BE2C (cell line): ENCODE data around the gene SUCLG1.

Source experiments
- DNase-seq: peaks from one replicate; pipeline ENCODE4 v3.0.0-alpha.2; 2020
- H3K27me3 ChIP-seq: fragments of 250-450 bp; sonication (Bioruptor Pico); 2 replicates; pipeline ENCODE4 v1.5.1; 2020; ENCODE audit warnings: mild to moderate bottlenecking
- H3K36me3 ChIP-seq: fragments of 250-450 bp; sonication (Bioruptor Pico); 2 replicates; pipeline ENCODE4 v1.5.1; 2020; ENCODE audit warnings: mild to moderate bottlenecking
- H3K4me1 ChIP-seq: fragments of 250-450 bp; sonication (Bioruptor Pico); 2 replicates; pipeline ENCODE4 v1.5.1; 2020
- H3K4me3 ChIP-seq: 2 replicates; pipeline ENCODE4 v1.5.1; 2011; ENCODE audit warnings: low read depth, low read length
- H3K9me3 ChIP-seq: fragments of 250-450 bp; sonication (Bioruptor Pico); 2 replicates; pipeline ENCODE4 v1.5.1; 2020
- CTCF ChIP-seq: IDR thresholded peaks from 2 replicates; pipeline ENCODE4 v1.5.1; 2012; ENCODE audit warnings: mild to moderate bottlenecking, low read depth, low read length

The SUCLG1 gene

DNA sequence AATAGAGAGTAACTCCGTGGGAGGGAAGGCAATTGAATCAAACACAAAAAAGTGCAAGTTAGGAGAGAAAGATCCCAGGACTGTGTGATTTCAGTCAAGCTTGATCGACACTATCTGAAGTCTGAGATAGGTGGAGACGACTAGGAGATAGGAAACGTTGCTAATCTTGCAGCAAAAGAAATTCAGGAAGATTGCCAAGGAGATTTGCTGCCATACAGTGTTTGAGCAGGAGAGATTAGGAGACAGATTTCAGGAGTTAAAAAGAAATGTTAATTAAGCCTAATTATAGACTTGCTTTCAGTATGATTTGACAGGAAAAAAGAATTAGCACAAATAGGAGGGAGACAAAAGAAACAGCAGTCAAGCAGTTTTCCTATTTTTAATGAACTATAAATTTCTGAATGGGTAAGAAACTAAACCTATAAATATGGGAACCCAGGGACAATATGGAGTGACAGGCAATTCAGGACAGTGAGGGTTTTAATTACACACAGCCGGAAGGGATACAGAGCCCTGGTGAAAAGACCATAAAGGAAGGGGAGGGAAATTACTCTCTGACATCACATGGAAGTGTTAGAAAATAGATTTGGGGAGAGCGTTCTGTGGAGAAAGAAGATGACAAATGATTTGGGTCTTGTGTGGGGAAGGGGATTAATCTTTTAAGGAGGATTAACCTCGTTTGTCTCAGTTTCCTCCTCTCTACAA is 72.6 kb downstream of the SUCLG1 start:
- TF ChIP-seq CTCF, result no peak
- no peak overlapping the region for H3K4me3 ChIP-seq
- no peaks in the 10 kb centered on the region for H3K27me3 ChIP-seq
- no peaks in the 10 kb centered on the region for H3K4me1 ChIP-seq
- H3K36me3 ChIP-seq, result no peaks in the 10 kb centered on the region
- H3K9me3 ChIP-seq, result no peaks in the 10 kb centered on the region
- DNase-seq, result no peak

DNA sequence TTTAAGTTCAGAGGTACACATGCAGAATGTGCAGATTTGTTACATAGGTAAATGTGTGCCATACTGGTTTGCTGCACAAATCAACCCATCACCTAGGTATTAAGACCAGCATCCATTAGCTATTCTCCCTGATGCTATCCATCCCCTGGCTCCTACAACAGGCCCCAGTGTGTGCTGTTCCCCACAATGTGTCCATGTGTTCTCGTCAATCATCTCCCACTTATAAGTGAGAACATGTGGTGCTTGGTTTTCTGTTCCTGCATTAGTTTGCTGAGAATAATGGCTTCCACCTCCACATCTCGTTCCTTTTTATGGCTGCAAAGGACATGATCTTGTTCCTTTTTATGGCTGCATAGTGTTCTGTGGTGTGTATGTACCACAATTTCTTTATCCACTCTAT is 75.8 kb downstream of the SUCLG1 start:
- no peaks in the 10 kb centered on the region for H3K27me3 ChIP-seq
- DNase-seq, result no peak
- no peak for TF ChIP-seq CTCF
- no peak overlapping the region for H3K4me3 ChIP-seq
- no peaks in the 10 kb centered on the region for H3K9me3 ChIP-seq
- no peaks in the 10 kb centered on the region for H3K36me3 ChIP-seq
- no peaks in the 10 kb centered on the region for H3K4me1 ChIP-seq

DNA sequence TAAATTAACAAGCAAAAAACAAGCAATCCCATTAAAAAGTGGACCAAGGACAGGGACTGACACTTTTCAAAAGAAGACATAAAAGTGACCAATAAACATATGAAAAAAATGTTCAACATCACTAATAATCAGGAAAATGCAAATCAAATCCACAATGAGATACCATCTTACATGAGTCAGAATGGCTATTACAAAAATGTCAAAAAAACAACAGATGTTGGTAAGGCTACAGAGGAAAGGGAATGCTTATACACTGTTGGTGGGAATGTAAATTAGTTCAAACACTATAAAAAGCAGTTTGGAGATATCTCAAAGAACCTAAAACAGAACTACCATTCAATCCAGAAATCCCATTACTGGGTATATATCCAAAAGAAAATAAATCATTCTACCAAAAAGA is 78.2 kb downstream of the SUCLG1 start:
- Histone ChIP-seq H3K4me1 (no peaks in the 10 kb centered on the region), H3K27me3 (no peaks in the 10 kb centered on the region), H3K36me3 (no peaks in the 10 kb centered on the region), H3K4me3 (no peak overlapping the region), H3K9me3 (no peaks in the 10 kb centered on the region)
- no peak for DNase-seq
- TF ChIP-seq CTCF, result no peak

DNA sequence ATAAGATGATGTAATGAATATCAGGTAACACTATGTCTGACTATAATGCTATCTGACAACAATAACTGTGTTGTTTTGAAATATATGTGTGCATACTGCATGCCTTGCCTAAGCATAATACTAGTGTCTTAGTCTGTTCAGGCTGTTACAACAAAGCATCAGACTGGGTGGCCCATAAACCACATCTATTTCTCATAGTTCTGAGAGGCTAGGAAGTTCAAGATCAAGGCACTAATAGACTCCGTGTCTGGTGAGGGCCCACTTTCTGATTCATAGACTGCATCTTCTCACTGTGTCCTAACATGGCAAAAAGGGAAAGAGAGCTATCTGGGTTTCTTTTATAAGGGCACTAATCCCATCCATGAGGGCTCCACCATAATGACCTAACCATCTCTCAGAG is 80.1 kb downstream of the SUCLG1 start:
- no peaks in the 10 kb centered on the region for H3K4me1 ChIP-seq
- H3K4me3 ChIP-seq, result no peak overlapping the region
- no peak for DNase-seq
- no peaks in the 10 kb centered on the region for H3K9me3 ChIP-seq
- H3K27me3 ChIP-seq, result no peaks in the 10 kb centered on the region
- no peak for TF ChIP-seq CTCF
- no peaks in the 10 kb centered on the region for H3K36me3 ChIP-seq

DNA sequence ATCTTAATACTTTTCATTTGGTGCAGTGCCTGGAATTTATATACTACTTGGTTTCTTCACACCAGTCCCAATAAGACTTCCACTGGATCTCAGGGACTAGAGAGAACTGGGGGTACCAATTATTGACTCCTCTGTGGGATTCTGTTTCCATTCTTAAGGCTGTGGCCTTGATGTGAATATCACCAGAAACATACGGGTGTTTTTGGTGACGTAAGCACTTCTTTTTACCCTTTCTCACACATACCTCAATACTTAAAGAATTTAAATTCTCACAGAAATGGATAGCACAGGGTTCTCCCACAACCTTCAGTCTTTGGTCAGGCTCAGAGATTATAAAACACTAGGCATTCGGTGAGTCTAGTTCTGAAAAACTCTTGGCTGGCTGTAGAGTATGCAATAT is 84.1 kb downstream of the SUCLG1 start:
- Histone ChIP-seq H3K4me3 (no peak overlapping the region), H3K27me3 (no peaks in the 10 kb centered on the region), H3K4me1 (no peaks in the 10 kb centered on the region), H3K36me3 (no peaks in the 10 kb centered on the region), H3K9me3 (no peaks in the 10 kb centered on the region)
- no peak for TF ChIP-seq CTCF
- no peak for DNase-seq

DNA sequence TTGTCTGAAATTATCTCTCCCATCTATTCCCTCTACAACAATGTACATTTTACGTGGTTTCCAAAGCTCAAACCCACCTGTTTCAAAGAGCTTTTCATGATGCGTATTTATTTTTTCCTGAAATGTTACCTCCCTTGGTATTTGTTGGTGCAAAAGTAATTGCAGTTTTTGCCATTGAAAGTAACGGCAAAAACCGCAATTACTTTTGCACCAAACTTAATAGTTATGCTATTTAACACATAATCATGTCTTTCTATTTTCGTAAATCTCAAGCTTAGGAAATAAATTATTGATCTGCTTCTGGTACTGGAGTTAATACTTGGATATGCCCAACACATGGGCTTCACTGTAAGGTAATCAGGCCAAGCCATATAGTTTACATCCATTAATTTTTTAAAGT is 85.2 kb downstream of the SUCLG1 start:
- no peaks in the 10 kb centered on the region for H3K4me1 ChIP-seq
- no peak for TF ChIP-seq CTCF
- H3K36me3 ChIP-seq, result no peaks in the 10 kb centered on the region
- DNase-seq, result no peak
- no peaks in the 10 kb centered on the region for H3K27me3 ChIP-seq
- no peak overlapping the region for H3K4me3 ChIP-seq
- no peaks in the 10 kb centered on the region for H3K9me3 ChIP-seq
